HepG2 (cell line): ENCODE results near the gene SPTBN5. TPM values are rescaled to one million over a fixed set of nuclear protein-coding genes. Genes with fewer than 3 reads are reported as not detected.

Experiments
- ATAC-seq: fragments of 200-7000 bp; cut with Tn5 transposase; 3 replicates; pipeline ENCODE4 v1.9.1; 2020; ENCODE audit warnings: mild to moderate bottlenecking, moderate library complexity
- BruUV-seq: library from RNA; stranded (reverse); fragments of 400-500 nt; replicated peaks from 2 replicates; lab custom pipeline; 2021; lab: Mats Ljungman, UMichigan
- CTCF ChIA-PET: fragments of 300-600 bp; formaldehyde crosslinking; extraction: SDS; loops from one replicate; lab custom pipeline; 2021; ENCODE audit warnings: low total read pairs, inconsistent platforms, low intra/inter-chr PET ratio; lab: Yijun Ruan, JAX
- POLR2A ChIA-PET: fragments of 350-600 bp; sonication (Branson Sonifier 250); formaldehyde crosslinking; loops from one replicate; lab custom pipeline; 2020; ENCODE audit warnings: antibody characterized with exemption, inconsistent platforms; lab: Yijun Ruan, JAX
- DNase-seq: peaks from one replicate; pipeline ENCODE4 v3.0.0-alpha.2; 2015; ENCODE audit warnings: low spot score
- FAIRE-seq: peaks from 3 replicates; lab custom pipeline; 2011; peaks lifted over from hg19 to GRCh38; lab: Jason Lieb, UNC
- H2AFZ ChIP-seq: one replicate; pipeline ENCODE4 v1.6.1; 2011; ENCODE audit warnings: low read length, inconsistent platforms
- H3K27ac ChIP-seq: fragments of 300-600 bp; 3 replicates; pipeline ENCODE4 v1.8.0; 2011; ENCODE audit warnings: mixed run types, mild to moderate bottlenecking, mixed read lengths, low read length, inconsistent platforms; ENCODE audit not compliant: insufficient read depth; ENCODE audit errors: extremely low read length
- H3K27me3 ChIP-seq, 2 experiments: fragments of 200-600 bp in 1 of 2; 2 replicates in 1 of 2; 3 replicates in 1 of 2; pipeline versions ENCODE4 v1.6.0 to v1.8.0; 2011; ENCODE audit warnings: low read length in 2 of 2, mild to moderate bottlenecking in 2 of 2, moderate library complexity in 2 of 2, inconsistent platforms in 1 of 2; ENCODE audit not compliant: insufficient read depth in 2 of 2, control insufficient read depth in 1 of 2
- H3K36me3 ChIP-seq, 2 experiments: fragments of 200-600 bp in 1 of 2; replicated peaks in 1 of 2; 2 replicates in 1 of 2; 3 replicates in 1 of 2; pipeline versions ENCODE4 v1.5.1 to v1.8.0; 2011; ENCODE audit warnings: low read length in 2 of 2, inconsistent platforms in 1 of 2; ENCODE audit not compliant: insufficient read depth in 2 of 2, control insufficient read depth in 1 of 2
- H3K4me1 ChIP-seq: 2 replicates; pipeline ENCODE4 v1.5.1; 2012; ENCODE audit warnings: low read length, inconsistent platforms; ENCODE audit not compliant: insufficient read depth
- H3K4me2 ChIP-seq: 2 replicates; pipeline ENCODE4 v1.6.0; 2011; ENCODE audit warnings: low read depth, low read length, inconsistent platforms
- H3K4me3 ChIP-seq, 3 experiments: fragments of 200-600 bp in 1 of 3; sonication (generic), shearing (Covaris generic) in 1 of 3; replicated peaks in 1 of 3; 2 replicates each; pipeline ENCODE4 v1.5.1; 2011 to 2016; ENCODE audit warnings: low read length in 3 of 3, inconsistent platforms in 2 of 3, low read depth in 2 of 3, mild to moderate bottlenecking in 2 of 3, control low read depth in 1 of 3, mixed read lengths in 1 of 3; ENCODE audit not compliant: insufficient read depth in 1 of 3
- H3K79me2 ChIP-seq: one replicate; pipeline ENCODE4 v1.6.1; 2011; ENCODE audit warnings: low read length, inconsistent platforms; ENCODE audit not compliant: insufficient read depth
- H3K9ac ChIP-seq: 2 replicates; pipeline ENCODE4 v1.6.0; 2011; ENCODE audit warnings: mild to moderate bottlenecking, low read depth, low read length, inconsistent platforms; ENCODE audit not compliant: insufficient read depth
- H3K9me3 ChIP-seq: 2 replicates; pipeline ENCODE4 v1.5.1; 2012; ENCODE audit warnings: mild to moderate bottlenecking, low read length
- H4K20me1 ChIP-seq: 2 replicates; pipeline ENCODE4 v1.6.0; 2011; ENCODE audit warnings: inconsistent platforms, mild to moderate bottlenecking, low read length, moderate library complexity; ENCODE audit not compliant: insufficient read depth
- GPBP1L1 ChIP-seq: sonication (generic); formaldehyde crosslinking; IDR thresholded peaks from 2 replicates; pipeline ENCODE4 v1.5.0; 2020; ENCODE audit warnings: mild to moderate bottlenecking, missing genetic modification reagents
- JUNB ChIP-seq: sonication (generic); formaldehyde crosslinking; IDR thresholded peaks from 2 replicates; pipeline ENCODE4 v1.8.0; 2022; ENCODE audit warnings: missing genetic modification reagents, mild to moderate bottlenecking, borderline replicate concordance
- PAX8 ChIP-seq: sonication (generic); formaldehyde crosslinking; IDR thresholded peaks from 2 replicates; pipeline ENCODE4 v1.8.0; 2022; ENCODE audit warnings: mild to moderate bottlenecking, missing genetic modification reagents, borderline replicate concordance
- PCBP2 ChIP-seq: fragments of 200-400 bp; formaldehyde crosslinking; optimal IDR thresholded peaks from 2 replicates; pipeline ENCODE3; 2018; ENCODE audit warnings: low read length, low read depth; ENCODE audit not compliant: poor library complexity, severe bottlenecking
- REPIN1 ChIP-seq: sonication (generic); formaldehyde crosslinking; IDR thresholded peaks from 2 replicates; pipeline ENCODE4 v1.8.0; 2022; ENCODE audit warnings: missing genetic modification reagents, low read depth, mild to moderate bottlenecking, borderline replicate concordance
- ZBED4 ChIP-seq: sonication (generic); formaldehyde crosslinking; IDR thresholded peaks from 2 replicates; pipeline ENCODE4 v1.4.0; 2020; ENCODE audit warnings: missing genetic modification reagents, borderline replicate concordance
- ZKSCAN1 ChIP-seq: fragments of 150-350 bp; IDR thresholded peaks from 2 replicates; pipeline ENCODE4 v1.6.1; 2014; ENCODE audit warnings: low read length
- ZNF331 ChIP-seq: sonication (generic); formaldehyde crosslinking; IDR thresholded peaks from 2 replicates; pipeline ENCODE4 v1.4.0; 2020; ENCODE audit warnings: missing genetic modification reagents
- ZNF781 ChIP-seq: sonication (generic); formaldehyde crosslinking; IDR thresholded peaks from 2 replicates; pipeline ENCODE4 v1.5.1; 2020; ENCODE audit warnings: borderline replicate concordance, mild to moderate bottlenecking, missing genetic modification reagents; ENCODE audit errors: not compliant biosample characterization
- WGBS: methylation state at CpG from one replicate; pipeline ENCODE4 v1.1.6; 2017; ENCODE audit warnings: low lambda C conversion rate; 5-methylcytosine and 5-hydroxymethylcytosine counted together
- in situ Hi-C: cut with HindIII; loops from 2 replicates; pipeline ENCODE4 v1.10.0; 2017; ENCODE audit warnings: low pct_unique_long_range_greater_than_20kb; ENCODE audit not compliant: extremely low pct_ligation_motif_present
- intact Hi-C: fragments of 100-400 bp; cut with micrococcal nuclease; formaldehyde crosslinking; loops from one replicate; pipeline ENCODE4 v1.10.0; 2022; ENCODE audit not compliant: unreplicated experiment
- polyA plus RNA-seq, 8 experiments: library from polyadenylated mRNA; depleted of rRNA in 3 of 8; stranded (reverse) in 7 of 8; unstranded in 1 of 8; fragments of >200 nt; fragmentation: Illumina TruSeq in 4 of 8; extraction: Trizol in 4 of 8; gene quantifications; 2 replicates each; pipeline versions ENCODE4 v1.2.1 to v1.2.3, GENCODE V29; 2011 to 2016; ENCODE audit warnings: low read depth in 4 of 8, missing spikeins in 1 of 8, mixed read lengths in 1 of 8; ENCODE audit not compliant: insufficient read depth in 1 of 8
- total RNA-seq, 5 experiments: library from RNA; depleted of rRNA; stranded (reverse); fragments of >200 nt; fragmentation: Illumina TruSeq; extraction: Trizol; gene quantifications; 2 replicates each; pipeline ENCODE4 v1.2.3, GENCODE V29; 2016; ENCODE audit warnings: low read depth in 1 of 5

SPTBN5 gene
- total and polyA plus RNA-seq, 2 of the 13 experiments (the other 11 are each of a cell fraction or from before 2014, with no cell fraction given) = 0.01 to 0.07 TPM

GRCh38 chr15:41932101-41932500 is 38.2 kb upstream of the SPTBN5 start:
- no peak for FAIRE-seq
- H4K20me1 ChIP-seq = peaks cover 8% of the 10 kb centered on the region; the same call in 1 of the 2 replicates
- CTCF ChIA-PET = no interaction called here
- ATAC-seq = no peak
- H3K4me3 ChIP-seq = no peak overlapping the region
- no peak for DNase-seq
- no peak overlapping the region for H3K9ac ChIP-seq
- H3K27ac ChIP-seq = no peak overlapping the region
- WGBS = 99% methylated on average over 9 of the region's 9 CpGs
- H3K4me2 ChIP-seq = no peak overlapping the region
- H3K79me2 ChIP-seq = no peaks in the 10 kb centered on the region
- intact Hi-C loops = no loop called here
- H2AFZ ChIP-seq = no peak overlapping the region
- TF ChIP-seq ZBED4 (CRISPR knock-in tag) (no peak), JUNB (CRISPR knock-in tag) (no peak), ZNF781 (CRISPR knock-in tag) (no peak), REPIN1 (CRISPR knock-in tag) (no peak), ZNF331 (CRISPR knock-in tag) (no peak), PCBP2 (no peak), GPBP1L1 (CRISPR knock-in tag) (no peak), PAX8 (no peak), ZKSCAN1 (no peak)
- BruUV-seq = no TSS peak
- peaks cover 33% of the 10 kb centered on the region for H3K4me1 ChIP-seq
- H3K9me3 ChIP-seq = no peaks in the 10 kb centered on the region
- no peaks in the 10 kb centered on the region for H3K36me3 ChIP-seq
- POLR2A ChIA-PET = no interaction called here
- in situ Hi-C loops = no loop called here
- no peaks in the 10 kb centered on the region for H3K27me3 ChIP-seq
